ENCODE data around the gene SAC3D1. TPM values are rescaled to one million over a fixed set of nuclear protein-coding genes. Genes with fewer than 3 reads are reported as not detected.

The SAC3D1 gene
- total and polyA plus RNA-seq, 9 of the 15 experiments (the other 6 are each of a cell fraction or from before 2014, with no cell fraction given), result 0.20 to 35.2 (median 5.8) TPM

DNA sequence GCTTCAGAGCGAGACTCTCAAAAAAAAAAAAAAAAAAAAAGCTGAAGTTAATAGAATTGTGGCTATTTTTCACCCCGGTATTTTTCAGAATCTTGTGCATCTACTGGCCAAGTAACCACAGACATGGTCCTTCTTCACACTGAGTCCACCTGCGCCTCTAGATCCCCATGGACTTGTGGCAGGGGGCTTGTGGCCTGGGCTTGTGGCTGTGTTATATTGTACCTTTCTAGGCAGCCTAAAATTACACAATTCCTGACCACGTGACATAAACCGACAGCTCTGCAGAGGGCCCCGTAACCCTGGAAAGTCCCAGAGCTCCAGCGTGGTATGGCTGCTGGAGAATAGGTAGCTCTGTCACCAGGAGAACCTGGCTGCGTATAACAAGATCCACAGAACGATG is 28.2 kb downstream of the SAC3D1 start:
- DNase-seq (ENCODE audit: extremely low read depth in 1 of 4, low spot score in 3 of 4) (no peak), FAIRE-seq (peak; percentile 58), ATAC-seq (no peak)
- H3K9me1 ChIP-seq (ENCODE audit: control insufficient read depth, insufficient read depth, low read length), result peaks cover 2% of the 10 kb centered on the region
- H3K4me3 ChIP-seq, result no peak overlapping the region
- no peaks in the 10 kb centered on the region for H3K79me2 ChIP-seq (ENCODE audit: control insufficient read depth, insufficient read depth, low read length)
- TF ChIP-seq SMARCB1 (IDR thresholded peaks at IDR 0.05; ENCODE audit: insufficient read length, low read depth), result no peak
- TF ChIP-seq, protein P1, sequence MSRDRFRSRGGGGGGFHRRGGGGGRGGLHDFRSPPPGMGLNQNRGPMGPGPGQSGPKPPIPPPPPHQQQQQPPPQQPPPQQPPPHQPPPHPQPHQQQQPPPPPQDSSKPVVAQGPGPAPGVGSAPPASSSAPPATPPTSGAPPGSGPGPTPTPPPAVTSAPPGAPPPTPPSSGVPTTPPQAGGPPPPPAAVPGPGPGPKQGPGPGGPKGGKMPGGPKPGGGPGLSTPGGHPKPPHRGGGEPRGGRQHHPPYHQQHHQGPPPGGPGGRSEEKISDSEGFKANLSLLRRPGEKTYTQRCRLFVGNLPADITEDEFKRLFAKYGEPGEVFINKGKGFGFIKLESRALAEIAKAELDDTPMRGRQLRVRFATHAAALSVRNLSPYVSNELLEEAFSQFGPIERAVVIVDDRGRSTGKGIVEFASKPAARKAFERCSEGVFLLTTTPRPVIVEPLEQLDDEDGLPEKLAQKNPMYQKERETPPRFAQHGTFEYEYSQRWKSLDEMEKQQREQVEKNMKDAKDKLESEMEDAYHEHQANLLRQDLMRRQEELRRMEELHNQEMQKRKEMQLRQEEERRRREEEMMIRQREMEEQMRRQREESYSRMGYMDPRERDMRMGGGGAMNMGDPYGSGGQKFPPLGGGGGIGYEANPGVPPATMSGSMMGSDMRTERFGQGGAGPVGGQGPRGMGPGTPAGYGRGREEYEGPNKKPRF (IDR thresholded peaks at IDR 0.05; ENCODE audit: low read depth, low read length), result no peak
- TF ChIP-seq OTX1 (CRISPR knock-in tag; IDR thresholded peaks at IDR 0.05), result no peak
- TF ChIP-seq ZNF668 (CRISPR knock-in tag; IDR thresholded peaks at IDR 0.05), result no peak
- no peak for TF ChIP-seq ZNF75A (CRISPR knock-in tag; IDR thresholded peaks at IDR 0.05)
- TF ChIP-seq, protein P2, sequence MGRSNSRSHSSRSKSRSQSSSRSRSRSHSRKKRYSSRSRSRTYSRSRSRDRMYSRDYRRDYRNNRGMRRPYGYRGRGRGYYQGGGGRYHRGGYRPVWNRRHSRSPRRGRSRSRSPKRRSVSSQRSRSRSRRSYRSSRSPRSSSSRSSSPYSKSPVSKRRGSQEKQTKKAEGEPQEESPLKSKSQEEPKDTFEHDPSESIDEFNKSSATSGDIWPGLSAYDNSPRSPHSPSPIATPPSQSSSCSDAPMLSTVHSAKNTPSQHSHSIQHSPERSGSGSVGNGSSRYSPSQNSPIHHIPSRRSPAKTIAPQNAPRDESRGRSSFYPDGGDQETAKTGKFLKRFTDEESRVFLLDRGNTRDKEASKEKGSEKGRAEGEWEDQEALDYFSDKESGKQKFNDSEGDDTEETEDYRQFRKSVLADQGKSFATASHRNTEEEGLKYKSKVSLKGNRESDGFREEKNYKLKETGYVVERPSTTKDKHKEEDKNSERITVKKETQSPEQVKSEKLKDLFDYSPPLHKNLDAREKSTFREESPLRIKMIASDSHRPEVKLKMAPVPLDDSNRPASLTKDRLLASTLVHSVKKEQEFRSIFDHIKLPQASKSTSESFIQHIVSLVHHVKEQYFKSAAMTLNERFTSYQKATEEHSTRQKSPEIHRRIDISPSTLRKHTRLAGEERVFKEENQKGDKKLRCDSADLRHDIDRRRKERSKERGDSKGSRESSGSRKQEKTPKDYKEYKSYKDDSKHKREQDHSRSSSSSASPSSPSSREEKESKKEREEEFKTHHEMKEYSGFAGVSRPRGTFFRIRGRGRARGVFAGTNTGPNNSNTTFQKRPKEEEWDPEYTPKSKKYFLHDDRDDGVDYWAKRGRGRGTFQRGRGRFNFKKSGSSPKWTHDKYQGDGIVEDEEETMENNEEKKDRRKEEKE (IDR thresholded peaks at IDR 0.05; ENCODE audit: borderline replicate concordance in 1 of 2, control insufficient read depth in 1 of 2, low read depth in 2 of 2, low read length in 1 of 2), result no peak
- TF ChIP-seq PCBP2 (IDR thresholded peaks at IDR 0.05; ENCODE audit: low read depth, low read length, poor library complexity, severe bottlenecking), result no peak
- TF ChIP-seq, protein P3, sequence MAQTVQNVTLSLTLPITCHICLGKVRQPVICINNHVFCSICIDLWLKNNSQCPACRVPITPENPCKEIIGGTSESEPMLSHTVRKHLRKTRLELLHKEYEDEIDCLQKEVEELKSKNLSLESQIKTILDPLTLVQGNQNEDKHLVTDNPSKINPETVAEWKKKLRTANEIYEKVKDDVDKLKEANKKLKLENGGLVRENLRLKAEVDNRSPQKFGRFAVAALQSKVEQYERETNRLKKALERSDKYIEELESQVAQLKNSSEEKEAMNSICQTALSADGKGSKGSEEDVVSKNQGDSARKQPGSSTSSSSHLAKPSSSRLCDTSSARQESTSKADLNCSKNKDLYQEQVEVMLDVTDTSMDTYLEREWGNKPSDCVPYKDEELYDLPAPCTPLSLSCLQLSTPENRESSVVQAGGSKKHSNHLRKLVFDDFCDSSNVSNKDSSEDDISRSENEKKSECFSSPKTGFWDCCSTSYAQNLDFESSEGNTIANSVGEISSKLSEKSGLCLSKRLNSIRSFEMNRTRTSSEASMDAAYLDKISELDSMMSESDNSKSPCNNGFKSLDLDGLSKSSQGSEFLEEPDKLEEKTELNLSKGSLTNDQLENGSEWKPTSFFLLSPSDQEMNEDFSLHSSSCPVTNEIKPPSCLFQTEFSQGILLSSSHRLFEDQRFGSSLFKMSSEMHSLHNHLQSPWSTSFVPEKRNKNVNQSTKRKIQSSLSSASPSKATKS (CRISPR knock-in tag; IDR thresholded peaks at IDR 0.05), result no peak
- TF ChIP-seq, protein P4, sequence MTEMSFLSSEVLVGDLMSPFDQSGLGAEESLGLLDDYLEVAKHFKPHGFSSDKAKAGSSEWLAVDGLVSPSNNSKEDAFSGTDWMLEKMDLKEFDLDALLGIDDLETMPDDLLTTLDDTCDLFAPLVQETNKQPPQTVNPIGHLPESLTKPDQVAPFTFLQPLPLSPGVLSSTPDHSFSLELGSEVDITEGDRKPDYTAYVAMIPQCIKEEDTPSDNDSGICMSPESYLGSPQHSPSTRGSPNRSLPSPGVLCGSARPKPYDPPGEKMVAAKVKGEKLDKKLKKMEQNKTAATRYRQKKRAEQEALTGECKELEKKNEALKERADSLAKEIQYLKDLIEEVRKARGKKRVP (CRISPR knock-in tag; IDR thresholded peaks at IDR 0.05), result no peak
- intact Hi-C loops (cut with micrococcal nuclease) (no loop called here), in situ Hi-C loops (cut with MboI) (no loop called here)
- H3K4me1 ChIP-seq (replicated peaks in 1 of 2; ENCODE audit: control insufficient read depth in 2 of 2, insufficient read depth in 2 of 2, low read length in 2 of 2), result peaks cover 8 to 20% of the 10 kb centered on the region in 2 experiments
- 28% methylated on average over 8 of the region's 9 CpGs for WGBS (ENCODE audit: insufficient coverage, low coverage, missing lambda C conversion rate)
- H3K4me2 ChIP-seq (ENCODE audit: insufficient read depth, low read length), result no peak overlapping the region
- ChIA-PET POLR2A (interaction anchor here (0.7 to 1.4 kb wide), 5 partner anchors 9 to 74 kb away, joined by 3 to 4 read pairs (median 3); partner anchors contain the start of genes CDCA5 and ZFPL1), CTCF (ENCODE audit: low intra/inter-chr PET ratio) (no interaction called here)
- H3K9ac ChIP-seq (ENCODE audit: insufficient read depth in 1 of 2, low read depth in 2 of 2, low read length in 2 of 2), result no peak overlapping the region
- H2AFZ ChIP-seq (ENCODE audit: low read depth, low read length), result no peak overlapping the region
- H3K27ac ChIP-seq (ENCODE audit: extremely low read depth, low read depth, low read length), result no peak overlapping the region
- H3K36me3 ChIP-seq (ENCODE audit: control insufficient read depth, insufficient read depth, low read length), result no peaks in the 10 kb centered on the region
- H3K27me3 ChIP-seq (ENCODE audit: control insufficient read depth in 2 of 2, insufficient read depth in 2 of 2, low read length in 2 of 2), result no peaks in the 10 kb centered on the region
- BruUV-seq (replicated peaks), result no TSS peak
- H4K20me1 ChIP-seq (replicated peaks; ENCODE audit: control insufficient read depth, insufficient read depth, low read length), result no peaks in the 10 kb centered on the region
- no peaks in the 10 kb centered on the region for H3K9me3 ChIP-seq (replicated peaks; ENCODE audit: control insufficient read depth, insufficient read depth, low read depth, low read length)
